Fibroblast of peridontal ligament (primary cell): ENCODE measurements around the gene SIRPB1.
A peak's percentile ranks its signal among the peaks of the same experiment; 100 is the strongest.
"Not testable (repeated sequence)": the region's sequence is repeated elsewhere in the genome, so short reads cannot be mapped to it uniquely, and the experiment has no call there.

Experiments used
- DNase-seq: peaks from one replicate; pipeline ENCODE4 v3.0.0-alpha.2; 2010; ENCODE audit errors: extremely low read depth

The SIRPB1 gene

GRCh38 chr20:1619861-1620444 is at the start of gene SIRPB1:
TSS of gene SIRPB1 (minus strand) at chr20:1620009. CDS start at chr20:1619944, 65 bp downstream.
- DNase-seq = no peak

- DNase-seq = no peak
Measured at GRCh38 chr20:1669304-1669703, 49.5 kb upstream of the SIRPB1 start.

- no peak for DNase-seq
Measured at GRCh38 chr20:1667502-1668085, 47.8 kb upstream of the SIRPB1 start.

DNA sequence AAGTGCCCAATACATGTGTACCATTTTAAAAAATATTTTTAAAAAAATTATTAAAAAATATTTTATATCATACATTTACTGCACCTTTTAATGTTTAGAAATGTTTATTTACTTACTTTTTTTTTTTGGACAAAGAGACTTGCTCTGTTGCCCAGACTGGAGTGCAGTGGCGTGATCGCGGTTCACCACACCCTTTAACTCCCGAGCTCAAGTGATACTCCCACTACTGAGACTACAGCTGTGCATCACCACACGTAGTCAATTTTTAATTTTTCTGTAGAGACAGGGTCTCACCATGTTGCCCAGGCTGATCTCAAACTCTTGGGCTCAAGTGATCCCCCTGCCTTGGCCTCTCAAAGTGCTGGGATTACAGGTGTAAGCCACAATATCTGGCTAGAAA is 47.0 kb upstream of the SIRPB1 start:
- no peak for DNase-seq

DNA sequence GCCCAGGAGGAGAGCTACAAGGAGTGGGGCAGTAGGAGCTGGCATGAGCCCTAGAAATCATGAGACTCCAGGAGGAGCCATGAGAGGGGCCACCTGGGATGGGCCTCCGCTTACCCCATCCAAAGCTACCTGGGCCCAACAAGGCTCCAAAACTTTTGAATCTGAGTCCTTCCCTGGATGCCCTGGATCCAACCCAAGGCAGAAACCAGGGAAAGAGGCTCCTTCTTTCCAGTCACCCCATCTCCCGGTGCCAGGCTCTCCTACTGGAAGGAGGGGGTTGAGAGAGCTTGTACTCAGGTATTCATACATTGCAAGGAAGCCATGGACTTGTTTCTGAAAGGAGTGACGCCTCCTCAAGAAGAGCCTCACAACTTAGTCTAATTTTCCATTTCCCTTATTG is 45.5 kb upstream of the SIRPB1 start:
- DNase-seq = no peak

DNA sequence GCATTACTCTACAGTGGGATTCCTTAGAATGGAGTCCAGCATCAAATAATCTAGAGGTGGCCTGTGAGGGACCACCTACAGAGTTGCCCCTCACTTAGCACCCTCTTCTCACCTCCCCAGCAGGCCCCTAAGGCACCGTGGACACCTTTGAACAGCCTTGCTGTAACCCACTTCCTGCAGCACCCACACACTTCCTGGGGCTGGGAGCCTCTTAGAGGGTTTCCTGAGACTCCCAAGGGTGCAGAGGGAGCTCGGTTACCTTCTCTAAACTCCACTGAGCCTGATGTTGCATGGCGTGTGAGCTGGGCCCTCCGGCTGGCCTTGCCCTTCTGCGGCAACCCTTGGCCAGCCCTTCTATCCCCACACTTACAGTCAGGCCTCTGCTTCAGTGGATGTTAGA is 45.1 kb upstream of the SIRPB1 start:
- DNase-seq = no peak

- DNase-seq = peak; percentile 6
Measured at GRCh38 chr20:1663917-1664316, 44.1 kb upstream of the SIRPB1 start.

DNA sequence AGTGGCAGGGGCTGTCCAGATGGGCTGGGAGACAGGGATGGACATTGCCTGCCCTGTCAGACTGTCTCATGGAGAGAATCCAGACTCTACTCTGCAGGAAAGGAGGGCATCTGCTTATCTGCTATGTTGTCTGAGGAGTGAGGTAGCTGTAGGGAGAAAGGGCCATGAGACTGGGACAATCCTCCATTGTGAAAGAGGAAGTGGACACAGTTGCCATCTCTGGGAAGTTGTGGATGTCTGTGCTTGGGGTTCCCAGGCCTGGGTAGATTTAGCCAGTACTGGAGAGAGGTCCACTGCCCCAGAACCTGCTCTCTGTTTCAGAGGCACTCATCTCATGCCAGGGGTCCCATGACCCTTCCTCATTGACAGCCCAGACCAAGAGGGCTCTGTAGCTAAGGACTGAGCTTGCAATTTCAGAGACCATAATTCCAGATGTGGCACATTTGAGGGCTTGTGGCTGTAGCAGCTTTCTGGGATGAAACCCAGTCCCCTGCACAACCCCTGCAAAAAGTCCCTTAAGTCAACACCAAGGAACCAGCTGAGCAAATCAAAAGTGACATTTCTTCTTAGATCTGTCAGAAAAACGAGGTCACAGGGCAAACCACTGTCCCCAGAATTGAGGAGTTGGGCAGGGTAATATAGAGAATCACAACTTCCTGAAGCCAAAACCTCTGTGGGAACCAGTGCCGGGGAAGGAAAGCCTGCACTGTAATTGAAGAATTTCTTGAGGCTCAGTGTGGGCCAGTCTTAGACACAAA is 41.9 kb upstream of the SIRPB1 start:
- DNase-seq = no peak

DNA sequence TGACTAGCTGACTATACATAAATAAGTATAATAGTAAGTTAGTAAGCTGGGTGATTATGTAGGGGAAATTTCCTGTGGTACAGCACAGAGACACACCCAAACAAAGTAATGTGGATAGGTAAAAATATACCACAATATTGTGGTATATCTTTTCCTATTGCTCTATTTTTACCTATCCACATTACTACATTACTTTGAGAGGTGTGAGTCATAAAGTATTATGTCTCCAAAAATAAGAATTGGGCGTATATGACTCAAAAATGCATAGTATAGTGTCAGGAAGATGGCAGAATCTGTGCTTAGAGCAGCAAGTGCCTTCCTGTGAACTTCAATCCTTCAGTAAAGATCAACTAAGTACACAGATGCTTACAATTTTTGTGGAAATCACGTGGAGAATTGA is 40.4 kb upstream of the SIRPB1 start:
- no peak for DNase-seq

DNA sequence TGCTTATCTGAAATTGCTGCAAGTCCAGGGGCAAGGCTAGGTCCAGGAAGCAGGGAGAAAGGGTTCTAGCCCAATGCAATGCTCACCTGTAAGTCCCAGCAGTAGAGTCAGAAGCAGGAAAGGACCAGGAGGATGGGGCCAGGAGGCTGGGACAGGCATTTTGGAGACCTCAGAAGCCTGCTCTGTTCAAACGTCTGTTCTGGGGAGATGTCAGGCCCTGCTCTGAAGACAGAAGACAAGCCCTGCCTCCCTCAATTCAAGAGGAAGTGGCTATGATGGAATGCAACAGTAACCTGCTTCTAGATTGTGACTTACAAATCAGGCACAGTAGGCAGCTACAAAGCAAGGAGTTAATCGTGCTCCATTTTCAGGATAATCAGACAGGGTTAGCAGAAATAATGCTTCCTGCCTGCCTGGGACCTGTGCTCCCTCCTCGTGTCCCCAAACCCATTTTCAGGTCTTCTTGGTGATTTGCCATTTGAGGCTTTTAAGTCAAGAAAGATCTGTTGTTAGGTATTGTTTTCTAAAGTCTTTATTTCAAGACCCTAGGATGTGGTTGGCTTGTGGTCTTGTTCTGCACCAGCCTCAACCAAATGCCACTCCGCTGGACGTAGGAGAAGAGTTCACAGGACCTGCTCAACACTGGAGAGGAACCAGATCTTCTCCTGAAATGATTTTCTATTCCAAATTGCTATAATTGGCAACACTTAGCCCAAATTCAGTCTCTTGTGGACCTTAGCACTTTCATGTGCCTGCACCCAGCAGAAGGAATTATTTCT is 37.9 kb upstream of the SIRPB1 start, which contains the start of gene SIRPG:
Gene SIRPG (minus strand): TSS at position 224 of the 779 bp plus-strand sequence. CDS start 65 bp downstream, at position 159.
- DNase-seq = no peak

GRCh38 chr20:1656844-1657243 is 37.0 kb upstream of the SIRPB1 start:
- no peak for DNase-seq

DNA sequence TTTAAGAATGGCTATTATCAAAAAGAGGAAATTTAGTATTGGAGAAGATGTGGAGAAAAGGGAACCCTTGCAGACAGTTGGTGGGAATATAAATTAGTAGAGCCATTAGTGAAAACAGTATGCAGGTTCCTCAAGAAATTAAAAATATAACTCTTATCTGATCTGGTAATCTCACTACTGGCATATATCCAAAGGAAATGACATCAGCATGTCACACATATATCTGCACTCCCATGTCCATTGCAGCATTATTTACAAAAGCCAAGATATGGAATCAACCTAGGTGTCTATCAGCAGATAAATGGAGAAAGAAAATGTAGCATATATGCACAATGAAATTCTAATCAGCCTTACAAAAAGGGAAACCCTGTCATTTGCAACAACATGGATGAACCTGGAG is 35.2 kb upstream of the SIRPB1 start:
- DNase-seq = no peak

- DNase-seq = no peak
Measured at GRCh38 chr20:1652960-1653359, 33.2 kb upstream of the SIRPB1 start.

DNA sequence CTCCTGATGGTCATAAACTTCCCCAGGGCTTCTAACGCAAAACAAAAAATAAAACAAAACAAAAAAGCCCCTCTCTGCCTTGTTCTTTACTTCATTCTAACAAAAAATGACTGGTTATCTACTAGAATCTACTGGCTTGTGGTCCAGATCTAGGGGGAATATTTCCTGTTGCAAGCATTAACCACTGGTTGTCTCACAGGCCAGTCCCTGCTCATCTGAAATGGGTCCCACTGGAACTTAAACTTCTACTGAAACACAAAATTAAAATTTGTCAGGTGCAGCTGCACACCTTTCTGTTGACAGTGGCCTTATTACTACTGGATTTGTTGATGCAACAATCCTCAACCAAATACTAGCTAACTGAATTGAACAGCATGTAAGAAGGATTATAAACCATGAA is 32.3 kb upstream of the SIRPB1 start:
- DNase-seq = no peak

DNA sequence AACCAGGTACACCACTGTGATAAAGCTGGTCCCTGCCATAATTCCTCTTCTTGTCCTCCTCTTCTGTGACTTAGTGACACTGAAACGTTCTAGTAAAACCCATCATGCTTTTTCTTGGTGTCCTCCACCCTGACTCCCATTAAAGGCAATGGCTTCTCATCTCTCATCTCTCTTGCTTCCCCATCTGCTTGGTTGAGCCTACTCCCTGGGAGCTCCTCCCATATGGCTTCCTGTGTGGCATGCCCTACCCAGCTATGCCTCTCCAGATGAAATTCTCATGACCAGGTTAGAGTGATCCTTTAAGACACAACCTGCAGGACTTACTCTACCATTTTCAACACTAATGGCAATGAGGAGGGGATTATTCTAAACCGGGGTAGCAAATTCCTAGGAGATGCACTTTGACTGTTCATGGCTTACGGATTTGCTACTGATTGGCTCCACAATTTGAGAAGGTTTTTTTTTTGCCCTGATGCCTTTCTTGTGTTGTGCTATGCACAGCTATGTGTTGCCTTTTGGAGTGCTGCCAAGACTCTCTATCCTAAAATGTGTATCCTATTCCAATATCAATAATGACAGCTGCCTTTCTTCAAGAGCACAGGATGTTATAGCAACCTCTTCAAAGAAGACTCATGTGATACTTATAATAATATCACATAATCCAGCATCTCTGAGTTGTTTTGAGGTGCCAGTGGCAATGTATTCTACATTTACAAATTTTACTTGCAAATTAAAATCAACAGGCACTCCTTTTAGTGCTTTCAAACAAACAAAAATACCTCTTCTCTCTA is 31.7 kb upstream of the SIRPB1 start:
- DNase-seq = no peak

- no peak for DNase-seq
Measured at GRCh38 chr20:1648101-1648500, 28.3 kb upstream of the SIRPB1 start.

DNA sequence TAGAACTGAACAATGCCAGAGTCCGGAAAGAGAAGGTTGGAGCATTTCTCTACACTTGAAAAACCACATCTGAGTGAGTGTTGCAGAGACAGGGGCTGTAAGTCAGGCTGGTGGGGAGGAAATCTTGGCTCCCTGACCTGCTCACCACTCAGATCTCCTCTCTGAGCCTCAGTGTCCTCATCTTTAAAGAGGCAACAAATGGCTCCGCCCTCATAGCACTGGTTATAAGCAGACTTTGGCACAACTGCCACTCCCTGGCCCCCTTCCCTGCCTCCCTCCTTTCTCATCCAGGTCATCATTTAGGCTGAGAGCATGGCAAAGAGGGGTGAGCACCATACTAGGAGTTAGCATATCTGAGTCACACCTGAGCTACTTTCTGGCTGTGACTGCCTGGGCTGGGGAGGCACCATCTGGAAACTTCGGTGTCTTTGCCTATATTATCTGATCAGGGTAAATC is 27.2 kb upstream of the SIRPB1 start:
- no peak for DNase-seq

GRCh38 chr20:1644101-1644962 is 24.5 kb upstream of the SIRPB1 start:
- no peak for DNase-seq

DNA sequence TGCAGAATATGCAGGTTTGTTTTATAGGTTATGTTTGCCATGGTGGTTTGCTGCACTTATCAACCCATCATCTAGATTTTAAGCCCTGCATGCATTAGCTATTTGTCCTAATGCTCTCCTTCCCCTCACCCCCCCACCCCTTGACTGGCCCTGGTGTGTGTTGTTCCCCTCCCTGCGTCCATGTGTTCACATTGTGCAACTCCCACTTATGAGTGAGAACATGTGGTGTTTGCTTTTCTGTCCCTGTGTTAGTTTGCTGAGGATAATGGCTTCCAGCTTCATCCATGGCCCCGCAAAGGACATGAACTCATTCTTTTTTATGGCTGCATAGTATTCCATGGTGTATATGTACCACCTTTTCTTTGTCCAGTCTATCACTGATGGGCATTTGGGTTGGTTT is 18.8 kb upstream of the SIRPB1 start:
- DNase-seq = not testable (repeated sequence)

DNA sequence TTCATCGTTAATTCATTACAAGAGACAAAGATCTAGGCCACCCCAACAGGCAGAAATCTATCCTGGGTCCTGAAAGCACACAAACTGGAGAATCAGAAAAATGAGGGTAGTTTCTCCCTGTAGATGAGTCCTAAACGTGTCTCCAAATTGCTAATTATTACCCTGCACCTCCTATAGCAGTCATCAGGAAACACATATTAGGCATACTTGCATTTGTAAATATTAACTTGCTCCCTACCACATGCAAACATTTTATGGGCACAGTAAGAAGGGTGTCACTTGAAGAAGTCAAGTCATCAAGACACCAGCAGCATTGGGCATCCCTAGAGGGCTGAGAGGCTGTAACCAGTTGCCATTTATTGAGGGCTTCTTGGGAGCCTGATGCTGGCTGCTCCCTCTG is 17.9 kb upstream of the SIRPB1 start:
- DNase-seq = no peak

DNA sequence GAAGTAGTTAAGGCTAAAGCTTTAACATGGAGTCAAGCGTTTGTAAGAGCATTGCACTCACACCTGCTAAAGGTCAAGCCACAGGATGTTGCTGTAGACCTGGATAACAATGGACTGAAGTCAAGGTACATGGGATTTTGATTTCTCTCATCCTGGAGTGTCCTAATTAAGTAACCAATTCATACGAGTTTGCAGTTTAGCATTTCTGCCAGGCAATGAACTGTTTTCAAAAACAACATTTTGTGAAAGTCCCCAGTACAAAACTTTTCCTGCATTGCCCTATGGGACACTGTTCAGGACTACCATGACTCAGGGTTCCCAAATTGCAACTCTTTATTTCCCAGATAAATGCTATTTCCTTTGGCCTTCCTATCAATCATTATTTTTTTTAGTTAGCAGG is 17.4 kb upstream of the SIRPB1 start:
- DNase-seq = no peak
